Muscle of arm (tissue), 12 donors: ENCODE data around the gene EFCC1. TPM values are rescaled to one million over a fixed set of nuclear protein-coding genes. Genes with fewer than 3 reads are reported as not detected.
"Not testable (repeated sequence)": the region's sequence is repeated elsewhere in the genome, so short reads cannot be mapped to it uniquely, and the experiment has no call there.

ENCODE experiments used
- DNase-seq: peaks from one replicate; pipeline ENCODE4 v3.0.0-alpha.2; 2013
- polyA plus RNA-seq, 12 donors: library from polyadenylated mRNA; unstranded; fragments of 120-200 nt; gene quantifications; one replicate each; pipeline ENCODE4 v1.2.1, GENCODE V29; 2013; ENCODE audit not compliant: insufficient read length in 12 of 12

EFCC1 gene
- polyA plus RNA-seq, 12 donors = 0.78 to 4.5 (median 1.2) TPM; not detected in 2

DNA sequence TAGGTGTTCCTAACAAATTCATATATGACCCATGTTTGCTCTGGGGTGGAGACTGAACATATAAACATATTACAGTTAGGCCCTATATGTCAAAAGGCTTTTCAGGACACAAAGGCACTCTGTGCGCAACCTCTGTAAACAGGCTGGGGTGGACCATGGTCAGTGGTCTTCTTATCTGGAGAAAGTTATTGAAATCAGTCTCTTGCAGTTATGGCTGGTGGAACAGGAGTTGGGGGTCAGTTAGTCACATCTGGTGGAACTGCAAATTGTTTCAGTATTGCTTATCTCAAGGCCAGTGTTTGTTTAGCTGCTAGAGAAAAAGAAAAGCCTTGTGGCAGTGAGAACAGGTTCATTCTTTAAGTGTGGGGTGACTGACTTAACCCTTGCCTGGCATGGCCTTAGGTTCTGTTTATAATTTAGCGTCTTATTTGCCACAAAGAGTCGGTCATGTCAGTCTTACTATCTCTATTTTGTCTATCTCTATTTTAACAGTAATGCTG is 53.6 kb downstream of the EFCC1 start:
- DNase-seq = no peak

DNA sequence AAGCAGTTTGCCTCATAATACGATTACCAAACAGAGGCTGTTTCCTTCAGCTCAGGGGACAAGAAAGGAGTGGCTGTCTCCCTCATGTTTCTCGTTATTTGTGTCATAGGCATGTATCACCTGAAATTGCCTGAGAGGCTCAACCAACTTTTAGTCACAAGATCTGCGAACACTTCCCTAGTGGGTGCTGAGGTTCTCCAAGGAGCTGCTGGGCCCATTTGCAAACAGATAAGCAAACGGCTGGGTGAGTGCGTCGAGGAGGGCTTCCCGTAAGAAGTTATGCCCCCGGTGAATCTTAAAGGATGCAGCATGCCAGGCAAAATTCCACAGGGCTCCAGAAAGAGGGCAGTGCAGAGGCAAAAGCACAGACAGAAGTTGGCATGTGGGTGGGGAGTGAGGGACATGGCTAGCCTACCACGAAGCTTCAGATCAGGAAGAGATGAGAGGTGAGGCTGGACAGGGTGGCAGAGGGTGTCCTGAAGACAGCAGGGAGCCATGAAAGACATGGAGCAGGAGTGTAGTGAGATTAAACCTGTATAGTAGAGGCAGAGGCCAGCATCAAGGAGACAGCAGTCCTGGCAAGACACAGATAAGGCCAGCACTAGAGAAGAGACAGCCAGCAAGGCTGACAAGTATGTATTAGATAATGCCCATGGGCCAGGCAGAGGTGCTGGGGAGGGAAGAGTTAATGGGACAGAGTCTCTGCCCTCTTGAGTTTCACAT is 55.5 kb downstream of the EFCC1 start:
- no peak for DNase-seq

DNA sequence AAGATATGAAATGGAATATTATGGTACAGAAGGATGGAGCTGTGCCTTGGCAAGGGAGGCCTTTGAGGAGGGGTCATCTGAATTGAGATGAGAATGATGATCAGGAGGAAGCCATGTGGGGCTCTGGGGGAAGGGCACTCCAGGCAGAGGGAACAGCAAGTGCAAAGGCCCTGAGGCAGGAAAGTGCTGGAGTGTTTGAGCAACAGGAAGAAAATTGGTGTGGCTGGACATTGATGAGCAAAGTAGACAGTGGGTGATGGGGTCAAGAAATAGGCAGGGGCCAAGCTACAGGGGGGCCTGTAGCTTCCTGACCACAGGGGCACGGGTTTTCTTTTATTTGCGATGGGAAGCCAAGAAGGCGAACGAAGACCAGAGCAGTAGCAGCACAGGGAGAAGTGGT is 56.1 kb downstream of the EFCC1 start:
- no peak for DNase-seq

DNA sequence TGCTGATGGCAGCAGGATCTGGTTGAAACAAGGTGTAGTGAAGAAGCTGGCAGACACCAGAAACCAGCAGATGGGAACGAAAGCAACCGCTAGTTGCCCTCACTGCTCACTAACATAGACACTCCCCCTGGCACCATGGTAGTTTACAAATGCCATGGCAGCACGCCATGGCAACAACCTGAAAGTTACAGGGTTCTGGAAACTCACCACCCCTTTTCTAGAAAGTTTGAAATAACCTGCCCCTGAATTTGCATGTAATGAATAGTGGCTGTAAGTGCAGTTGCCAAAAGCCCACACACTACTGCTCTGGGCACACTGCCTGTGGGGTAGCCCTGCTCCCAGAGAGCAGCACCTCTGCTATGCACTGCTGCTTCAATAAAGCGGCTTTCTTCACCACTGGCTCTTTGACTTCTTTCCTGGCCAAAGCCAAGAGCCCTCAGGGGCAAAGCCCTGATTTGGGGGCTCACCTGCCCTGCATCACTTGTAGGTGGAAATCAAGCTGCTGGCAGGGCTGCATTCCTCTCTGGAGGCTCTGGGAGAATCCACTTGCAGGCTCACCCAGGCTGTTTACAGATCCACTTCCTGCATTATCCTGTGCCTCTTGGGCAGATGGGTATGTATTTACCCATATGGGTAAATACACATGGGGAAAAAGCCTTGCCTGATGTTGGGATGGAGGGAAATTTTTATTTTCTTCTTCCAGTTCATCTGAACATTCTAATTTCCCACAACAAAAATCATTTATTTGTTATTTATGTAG is 57.5 kb downstream of the EFCC1 start:
- DNase-seq = no peak

DNA sequence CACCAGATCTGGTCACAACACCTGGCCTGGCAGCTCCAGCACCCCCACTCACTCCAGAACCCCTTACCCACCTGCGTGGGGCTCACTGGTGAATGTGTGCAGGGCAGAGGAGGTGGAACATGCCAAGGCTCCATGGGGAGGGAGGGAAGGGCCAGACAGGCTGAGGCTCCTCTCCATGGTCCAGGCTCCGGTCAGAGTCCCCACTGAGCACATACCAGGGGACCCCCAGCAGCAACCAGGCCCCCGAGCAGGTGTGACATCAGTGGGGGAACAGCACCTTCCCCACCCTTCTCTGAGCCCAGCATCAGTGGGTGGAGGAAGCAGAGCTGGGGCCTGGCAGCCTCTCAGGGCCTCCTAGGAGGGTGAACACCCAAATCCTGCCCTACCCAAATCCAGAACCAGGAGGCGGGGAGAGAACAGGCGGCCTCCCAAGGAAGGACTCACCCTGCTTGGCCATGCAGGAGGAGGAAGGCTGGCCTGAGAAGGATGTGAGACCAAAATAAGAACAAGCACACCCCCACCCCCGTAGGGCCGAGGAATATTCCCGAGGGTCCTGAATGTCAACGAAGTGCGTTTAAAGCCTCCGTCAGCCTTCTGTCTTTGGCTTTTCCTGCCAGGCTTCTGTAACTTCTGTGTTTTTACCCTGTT is 58.3 kb downstream of the EFCC1 start:
- no peak for DNase-seq

DNA sequence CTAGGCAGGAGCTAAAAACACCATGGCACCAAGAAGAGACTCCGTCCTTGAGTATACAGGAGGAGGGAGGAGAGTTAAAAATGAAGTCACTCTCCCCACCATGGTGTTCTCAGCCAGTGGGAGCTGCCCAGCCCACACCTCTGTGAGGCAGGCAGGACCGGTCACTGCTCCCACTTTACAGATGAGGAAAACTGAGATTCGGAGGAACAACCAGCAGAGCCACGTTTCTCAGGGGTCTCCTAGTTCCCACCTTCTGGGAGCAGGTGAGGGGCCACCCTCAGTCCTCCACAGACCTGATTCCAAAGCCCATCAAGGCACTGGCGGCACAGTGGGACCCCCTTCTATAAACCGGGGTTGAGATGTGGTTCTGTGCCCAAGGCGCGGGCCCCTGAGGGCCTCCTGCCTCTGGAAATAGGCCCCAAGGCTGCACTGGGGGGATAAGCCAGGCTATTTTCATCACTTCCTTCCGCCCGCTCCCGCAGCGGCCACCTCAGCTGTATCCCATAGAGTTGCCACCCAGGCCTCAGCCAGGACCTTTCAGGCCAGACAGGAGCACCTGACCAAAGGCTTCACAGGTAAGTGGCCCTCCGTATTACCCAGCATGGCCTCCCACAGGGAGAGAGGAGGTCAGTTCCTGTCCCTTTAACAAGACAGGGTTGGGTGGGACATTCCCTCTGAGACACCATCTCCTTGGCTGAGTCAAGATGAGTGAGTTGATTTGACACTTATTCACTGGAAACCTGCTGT is 59.3 kb downstream of the EFCC1 start, which contains the start of gene GP9:
TSS of gene GP9 (plus strand) at position 504 of the 747 bp plus-strand sequence. CDS start 961 bp downstream, outside the sequence.
- no peak for DNase-seq

DNA sequence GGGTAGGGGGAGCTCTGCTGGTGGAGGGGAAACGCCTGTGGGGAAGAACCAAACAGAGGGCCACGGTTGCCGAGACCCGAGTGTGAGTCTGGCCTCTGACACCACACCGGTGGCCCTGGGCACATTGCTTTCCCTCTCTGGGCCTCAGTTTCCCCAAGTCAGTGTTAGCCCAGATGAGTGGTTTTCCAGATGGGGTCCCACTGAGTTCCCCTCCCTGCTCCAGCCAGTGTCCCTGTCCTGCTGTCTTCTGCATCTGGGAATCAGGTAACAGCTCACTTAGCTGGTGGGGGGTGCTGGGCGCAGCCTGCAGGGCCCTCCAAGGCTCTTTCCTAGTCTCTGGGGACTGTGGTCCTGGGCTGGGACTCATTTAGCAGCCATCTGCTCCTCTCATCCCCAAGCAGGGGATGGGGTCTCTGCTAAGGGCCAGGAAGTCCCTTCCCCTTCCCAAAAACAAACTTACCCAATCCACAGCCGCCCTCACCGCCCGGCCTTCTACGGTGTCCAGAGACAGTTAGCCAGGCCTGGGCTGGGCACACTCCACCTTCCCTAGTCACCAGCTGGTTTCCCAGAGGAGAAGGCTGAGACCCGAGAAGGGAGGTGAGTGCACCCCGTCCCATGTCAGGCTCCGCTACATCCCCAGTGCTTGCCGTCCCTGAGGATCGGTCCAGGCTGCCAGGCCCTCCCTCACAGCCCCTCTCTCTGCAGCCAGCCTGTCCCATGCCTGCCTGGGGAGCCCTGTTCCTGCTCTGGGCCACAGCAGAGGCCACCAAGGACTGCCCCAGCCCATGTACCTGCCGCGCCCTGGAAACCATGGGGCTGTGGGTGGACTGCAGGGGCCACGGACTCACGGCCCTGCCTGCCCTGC is 60.2 kb downstream of the EFCC1 start:
- DNase-seq = no peak

DNA sequence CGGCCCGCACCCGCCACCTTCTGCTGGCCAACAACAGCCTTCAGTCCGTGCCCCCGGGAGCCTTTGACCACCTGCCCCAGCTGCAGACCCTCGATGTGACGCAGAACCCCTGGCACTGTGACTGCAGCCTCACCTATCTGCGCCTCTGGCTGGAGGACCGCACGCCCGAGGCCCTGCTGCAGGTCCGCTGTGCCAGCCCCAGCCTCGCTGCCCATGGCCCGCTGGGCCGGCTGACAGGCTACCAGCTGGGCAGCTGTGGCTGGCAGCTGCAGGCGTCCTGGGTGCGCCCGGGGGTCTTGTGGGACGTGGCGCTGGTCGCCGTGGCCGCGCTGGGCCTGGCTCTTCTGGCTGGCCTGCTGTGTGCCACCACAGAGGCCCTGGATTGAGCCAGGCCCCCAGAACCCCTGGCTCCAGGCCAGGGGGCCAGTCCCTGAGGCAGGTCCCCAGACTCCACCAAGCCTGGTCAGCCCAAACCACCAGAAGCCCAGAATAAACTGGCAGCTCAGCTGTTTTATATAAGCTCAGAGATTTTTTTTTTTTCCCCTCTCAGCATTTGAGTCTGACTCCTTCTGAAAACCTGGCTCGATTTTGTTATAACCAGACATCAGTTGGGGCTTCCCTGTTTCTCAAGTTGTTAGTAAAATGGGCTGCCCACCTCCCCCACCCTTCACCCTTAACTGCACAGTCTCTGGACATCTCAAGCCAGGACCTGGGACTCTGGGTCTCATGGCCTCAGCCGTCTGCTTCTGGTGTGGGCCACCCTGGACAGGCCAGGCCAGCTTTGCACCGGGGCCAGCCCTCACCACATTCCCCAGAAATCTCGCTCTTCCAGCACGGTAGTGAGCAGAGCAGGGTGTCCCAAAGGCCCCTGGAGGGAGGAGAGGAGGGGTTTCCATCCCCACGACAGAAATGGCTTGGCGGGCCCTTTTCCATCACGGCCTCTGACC is 61.1 kb downstream of the EFCC1 start:
- DNase-seq = no peak

DNA sequence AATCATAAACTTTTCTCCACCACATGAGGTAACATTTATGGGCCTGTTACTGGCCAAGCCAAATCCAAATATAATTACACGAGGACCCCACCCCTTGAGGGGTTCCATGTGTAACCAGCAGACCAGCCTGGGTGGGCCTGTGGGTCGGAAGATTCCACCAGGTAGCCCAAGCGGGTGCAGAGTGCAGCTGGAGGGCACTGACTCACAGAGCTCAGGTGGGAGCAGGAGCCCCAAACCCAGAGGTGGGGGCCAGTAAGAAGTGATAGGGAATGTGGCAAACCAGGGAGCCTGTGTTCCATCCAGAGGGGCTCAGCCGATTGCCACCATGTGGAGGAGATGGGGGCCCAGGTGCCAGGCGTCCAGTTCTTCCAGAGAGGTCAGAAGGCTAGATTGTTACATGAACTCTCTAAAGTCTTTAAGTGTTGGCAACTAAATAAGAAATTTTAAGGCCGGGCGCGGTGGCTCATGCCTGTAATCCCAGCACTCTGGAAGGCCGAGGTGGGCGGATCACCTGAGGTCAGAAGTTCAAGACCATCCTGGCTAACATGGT is 62.1 kb downstream of the EFCC1 start:
- no peak for DNase-seq

DNA sequence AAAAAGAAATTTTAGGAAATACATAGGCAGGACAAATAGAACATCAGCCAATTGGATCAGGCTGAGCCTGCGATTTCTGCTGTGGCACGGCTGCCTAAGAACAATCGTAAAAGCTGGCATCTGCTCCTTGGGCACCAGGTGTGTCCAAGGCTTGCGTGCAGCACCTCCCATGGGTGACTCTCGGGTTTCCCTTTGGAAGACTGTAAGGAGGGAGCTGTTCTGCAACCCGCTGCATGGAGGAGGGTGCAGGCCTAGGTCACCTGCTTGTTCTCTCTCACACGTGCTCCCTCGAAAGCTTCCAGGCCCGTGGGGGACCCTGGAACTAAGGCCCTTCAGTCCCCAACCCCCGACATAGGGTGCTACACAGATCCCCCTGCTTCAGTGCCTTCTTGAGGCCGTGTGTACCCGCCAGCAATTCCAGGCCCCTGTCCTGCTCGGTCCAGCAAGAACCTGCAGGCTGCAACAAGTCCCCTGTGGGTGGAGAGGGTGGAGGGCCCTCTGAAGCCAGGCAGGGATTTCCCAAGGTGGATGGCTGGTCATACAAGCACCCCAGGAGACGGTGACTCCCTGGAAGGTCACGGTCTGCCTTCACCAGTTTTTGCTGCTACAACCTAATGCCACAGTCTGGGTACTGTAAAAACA is 62.9 kb downstream of the EFCC1 start:
- no peak for DNase-seq

DNA sequence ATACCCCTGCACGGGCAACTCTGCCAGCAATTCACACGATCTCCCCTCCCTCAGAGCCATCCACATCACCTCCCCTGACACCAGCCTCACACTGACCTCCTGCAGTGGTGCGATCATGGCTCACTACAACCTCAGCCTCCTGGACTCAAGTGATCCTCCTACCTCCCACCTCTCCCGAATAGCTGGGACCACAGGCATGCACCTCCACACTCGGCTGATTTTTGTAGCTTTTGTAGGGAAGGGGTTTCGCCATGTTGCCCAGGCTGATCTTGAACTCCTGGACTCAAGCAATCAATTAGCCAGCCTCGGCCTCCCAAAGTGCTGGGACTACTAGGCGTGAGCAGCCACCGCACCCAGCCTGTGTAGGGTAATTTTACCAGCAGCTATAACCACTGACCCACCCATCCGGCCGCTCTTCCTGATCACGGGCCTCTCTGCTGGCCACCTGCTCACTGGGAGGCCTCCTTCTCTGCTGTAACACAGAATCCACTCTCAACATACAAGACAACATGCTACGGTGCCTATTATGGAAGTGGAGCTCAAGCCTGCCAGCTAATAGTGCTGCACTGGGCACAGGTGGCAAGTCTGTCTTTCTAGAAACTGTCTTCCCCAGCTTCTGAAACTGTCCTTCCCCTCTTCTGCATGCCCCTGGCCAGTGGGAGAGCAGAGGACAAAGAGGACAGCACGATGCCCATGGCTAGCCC is 64.1 kb downstream of the EFCC1 start:
- no peak for DNase-seq

DNA sequence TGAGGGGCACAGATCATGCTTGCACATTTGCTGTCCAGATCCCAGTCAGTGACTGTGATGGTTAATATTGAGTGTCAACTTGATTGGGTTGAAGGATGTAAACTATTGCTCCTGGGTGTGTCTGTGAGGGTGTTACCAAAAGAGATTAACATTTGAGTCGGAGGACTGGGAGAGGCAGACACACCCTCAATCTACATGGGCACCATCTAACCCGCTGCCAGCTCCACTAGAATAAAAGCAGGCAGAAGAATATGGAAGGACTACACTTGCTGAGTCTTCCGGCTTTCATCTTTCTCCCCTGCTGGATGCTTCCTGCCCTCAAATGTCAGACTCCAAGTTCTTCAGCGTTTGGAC is 64.6 kb downstream of the EFCC1 start:
- no peak for DNase-seq

DNA sequence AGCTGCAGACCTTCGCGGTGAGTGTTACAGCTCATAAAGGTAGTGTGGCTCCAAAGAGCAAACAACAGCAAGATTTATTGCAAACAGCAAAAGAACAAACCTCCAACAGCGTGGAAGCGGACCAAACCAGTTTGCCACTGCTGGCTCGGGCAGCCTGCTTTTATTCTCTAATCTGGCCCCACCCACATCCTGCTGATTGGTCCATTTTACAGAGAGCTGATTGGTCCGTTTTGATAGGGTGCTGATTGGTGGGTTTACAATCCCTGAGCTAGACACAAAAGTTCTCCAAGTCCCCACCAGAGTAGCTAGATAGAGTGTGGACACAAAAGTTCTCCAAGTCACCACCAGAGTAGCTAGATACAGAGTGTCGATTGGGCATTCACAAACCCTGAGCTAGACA is 66.6 kb downstream of the EFCC1 start:
- DNase-seq = not testable (repeated sequence)

DNA sequence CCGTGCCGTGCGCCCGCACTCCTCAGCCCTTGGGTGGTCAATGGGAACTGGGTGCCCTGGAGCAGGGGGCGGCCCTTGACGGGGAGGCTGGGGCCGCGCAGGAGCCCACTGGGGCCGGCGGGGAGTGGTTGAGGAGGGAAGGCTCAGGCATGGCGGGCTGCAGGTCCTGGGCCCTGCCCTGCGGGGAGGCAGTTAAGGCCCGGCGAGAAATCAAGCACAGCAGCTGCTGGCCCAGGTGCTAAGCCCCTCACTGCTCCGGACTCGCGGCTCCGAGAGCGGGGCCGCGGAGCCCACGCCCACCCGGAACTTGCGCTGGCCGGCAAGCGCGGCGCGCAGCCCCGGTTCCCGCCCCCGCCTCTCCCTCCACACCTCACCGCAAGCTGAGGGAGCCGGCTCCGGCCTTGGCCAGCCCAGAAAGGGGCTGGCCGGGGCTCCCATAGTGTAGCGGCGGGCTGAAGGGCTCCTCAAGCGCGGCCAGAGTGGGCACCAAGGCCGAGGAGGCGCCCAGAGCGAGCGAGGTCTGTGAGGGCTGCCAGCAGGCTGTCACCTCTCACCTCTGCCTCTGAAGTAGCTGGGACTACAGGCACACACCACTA is 67.3 kb downstream of the EFCC1 start:
- DNase-seq = no peak

DNA sequence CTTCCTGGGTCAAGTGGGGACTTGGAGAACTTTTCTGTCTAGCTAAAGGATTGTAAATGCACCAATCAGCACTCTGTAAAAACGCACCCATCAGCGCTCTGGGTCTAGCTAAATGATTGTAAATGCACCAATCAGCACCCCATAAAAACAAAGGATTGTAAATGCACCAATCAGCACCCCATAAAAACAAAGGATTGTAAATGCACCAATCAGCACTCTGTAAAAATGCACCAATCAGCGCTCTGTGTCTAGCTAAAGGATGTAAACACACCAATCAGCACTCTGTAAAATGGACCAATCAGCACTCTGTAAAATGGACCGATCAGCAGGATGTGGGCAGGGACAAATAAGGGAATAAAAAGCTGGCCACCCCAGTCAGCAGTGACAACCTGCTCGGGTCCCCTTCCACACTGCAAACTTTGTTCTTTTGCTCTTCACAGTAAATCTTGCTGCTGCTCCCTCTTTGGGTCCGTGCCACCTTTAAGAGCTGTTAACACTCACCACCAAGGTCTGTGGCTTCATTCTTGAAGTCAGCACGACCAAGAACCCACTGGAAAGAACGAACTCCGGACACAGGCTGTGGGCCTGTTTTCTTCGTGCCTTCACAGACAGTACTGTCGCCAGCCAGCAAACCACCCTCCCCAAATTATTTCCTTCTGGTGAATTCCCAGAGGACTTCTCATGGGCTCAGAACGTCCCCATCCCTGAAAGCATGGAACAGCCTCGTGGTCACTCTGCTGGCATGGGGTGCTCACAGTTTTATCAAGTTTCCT is 68.4 kb downstream of the EFCC1 start:
- not testable (repeated sequence) for DNase-seq

DNA sequence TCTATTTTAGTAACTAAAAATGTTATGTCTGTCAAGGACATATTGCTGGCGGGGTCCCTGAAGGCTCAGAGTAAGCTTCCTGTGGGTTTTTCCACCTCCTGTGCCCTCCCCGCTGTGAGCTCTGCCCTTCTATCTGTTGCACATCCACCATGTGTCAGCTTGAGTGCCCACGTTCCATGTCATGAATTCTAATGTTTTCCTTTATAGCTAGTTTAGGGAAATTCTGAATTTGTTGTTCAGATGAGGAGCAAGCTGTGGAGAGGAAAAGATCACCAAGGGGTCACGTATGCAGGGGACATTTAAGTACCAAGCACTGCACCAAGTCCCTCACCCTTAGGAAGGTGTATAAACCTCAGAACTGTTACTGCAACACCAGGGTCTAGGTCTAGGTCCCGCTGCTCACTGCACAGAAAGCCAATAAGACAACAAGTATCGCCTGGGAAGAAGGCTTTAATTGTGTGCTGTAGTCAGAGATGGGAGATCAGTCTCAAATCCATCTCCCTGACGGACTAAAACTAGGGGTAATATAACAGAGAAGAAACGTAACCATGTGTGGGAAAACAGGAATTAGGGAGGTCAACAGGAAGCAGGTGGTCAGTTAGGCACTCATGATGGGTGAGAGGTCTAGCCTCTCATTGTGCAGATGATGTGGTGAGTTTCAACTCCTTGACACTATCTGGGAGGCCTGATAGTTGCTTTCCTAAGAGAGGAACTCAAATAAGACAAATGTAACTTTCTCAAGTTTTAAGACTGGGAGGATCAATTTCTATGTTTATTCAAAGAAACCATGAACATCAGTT is 69.2 kb downstream of the EFCC1 start:
- DNase-seq = no peak
